ENCODE measurements around the gene TMX2. TPM values are rescaled to one million over a fixed set of nuclear protein-coding genes. Genes with fewer than 3 reads are reported as not detected.

TMX2 gene
- total RNA-seq, 2 experiments from 2014 or later = 49.8 to 54.7 TPM

DNA sequence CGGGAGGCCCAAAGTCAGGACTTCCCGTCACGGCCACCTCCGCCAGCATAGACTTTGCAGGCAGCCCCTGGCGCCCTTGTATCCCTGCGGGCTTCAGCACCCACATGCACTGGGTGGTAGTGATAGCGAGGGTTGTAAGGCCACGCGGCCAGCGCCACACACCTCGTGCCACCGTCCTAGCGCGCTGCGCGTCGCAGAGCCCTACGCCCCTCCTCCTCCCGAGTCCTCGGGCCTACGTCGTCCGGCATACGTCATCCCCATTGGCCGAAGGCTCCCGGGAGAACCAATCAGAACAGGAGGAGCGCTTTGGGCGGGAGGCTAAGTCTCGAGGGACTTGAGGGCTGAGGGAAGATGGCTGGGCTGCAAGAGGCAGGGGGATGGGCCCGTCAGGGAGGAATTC is 40.6 kb downstream of the TMX2 start:
- Mint-ChIP-seq H3K27ac (no peak overlapping the region), H3K4me1 (ENCODE audit: low read depth) (no peaks in the 10 kb centered on the region), H3K9me3 (no peaks in the 10 kb centered on the region), H3K27me3 (ENCODE audit: low read depth) (no peaks in the 10 kb centered on the region), H3K36me3 (ENCODE audit: low read depth) (no peaks in the 10 kb centered on the region), H3K4me3 (no peak overlapping the region)
- DNase-seq = no peak
- intact Hi-C loops (cut with micrococcal nuclease) = no loop called here
- CTCF ChIA-PET = no interaction called here

DNA sequence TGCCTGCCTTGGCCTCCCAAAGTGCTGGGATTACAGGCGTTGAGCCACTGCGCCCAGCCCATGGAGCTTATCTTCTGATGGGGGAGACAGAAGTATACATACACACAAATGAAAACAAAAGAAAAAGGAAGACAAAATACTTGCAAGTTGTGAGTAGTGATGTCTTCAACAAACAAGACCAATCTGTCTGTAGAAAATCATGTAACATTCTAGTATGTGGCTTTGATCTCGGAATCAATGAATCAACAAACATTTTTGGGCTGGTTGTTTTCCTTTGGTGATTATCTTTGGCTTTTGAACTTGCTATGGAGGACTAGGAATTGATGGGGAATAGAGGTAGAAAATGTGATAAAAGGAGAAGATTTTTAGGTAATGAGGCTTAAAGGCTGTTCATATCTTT is 45.8 kb downstream of the TMX2 start:
- no peak overlapping the region for H3K27ac Mint-ChIP-seq

DNA sequence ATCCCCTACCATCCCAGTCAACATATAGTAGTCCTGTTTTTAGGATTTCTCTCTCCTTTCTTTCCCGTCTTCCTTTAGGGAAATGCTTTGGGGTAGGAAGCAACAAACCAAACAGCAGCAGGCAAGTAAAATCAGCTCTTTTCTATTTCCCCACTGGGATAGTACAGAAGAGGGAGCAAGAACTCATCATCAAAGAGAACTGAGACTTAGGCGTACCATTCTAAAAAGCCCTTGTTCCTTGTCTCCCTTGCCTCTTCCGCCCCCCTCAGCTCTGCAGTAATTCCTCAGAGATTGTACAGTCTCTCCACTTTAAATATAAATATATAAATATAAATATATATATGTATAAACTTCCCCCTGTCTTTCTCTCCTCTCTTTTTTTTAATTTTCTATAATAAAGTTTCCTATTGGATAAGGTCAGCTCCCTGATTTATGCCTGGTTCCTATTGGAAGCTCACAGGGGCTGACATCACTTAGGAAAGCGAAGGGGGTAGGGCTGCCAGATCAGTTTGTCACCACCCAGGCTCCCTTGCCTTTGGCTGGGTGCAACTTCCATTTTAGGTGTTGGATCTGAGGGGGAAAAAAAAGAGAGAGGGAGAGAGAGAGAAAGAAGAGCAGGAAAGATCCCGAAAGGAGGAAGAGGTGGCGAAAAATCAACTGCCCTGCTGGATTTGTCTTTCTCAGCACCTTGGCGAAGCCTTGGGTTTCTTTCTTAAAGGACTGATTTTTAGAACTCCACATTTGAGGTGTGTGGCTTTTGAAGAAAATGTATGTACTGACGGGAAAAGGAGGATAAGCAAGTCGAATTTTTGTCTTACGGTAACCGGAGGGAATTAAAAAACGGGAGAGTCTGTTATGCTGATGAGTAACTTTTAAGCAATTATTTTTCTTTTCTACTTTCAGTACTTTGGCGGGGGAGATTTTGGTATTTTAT is 49.2 kb downstream of the TMX2 start, which contains the start of gene CTNND1:
Gene CTNND1, plus strand, starts transcription at position 502 of the 934 bp plus-strand sequence. CDS start 29,677 bp downstream, outside the sequence.
- intact Hi-C loops (cut with micrococcal nuclease) = loop anchor here (1.0 to 5.0 kb wide), 2 partner anchors 20 to 761 kb away; partner anchors contain the start of gene SELENOH
- Mint-ChIP-seq H3K9me3 (no peaks in the 10 kb centered on the region), H3K36me3 (ENCODE audit: low read depth) (peaks cover 3% of the 10 kb centered on the region), H3K27me3 (ENCODE audit: low read depth) (no peaks in the 10 kb centered on the region), H3K4me1 (ENCODE audit: low read depth) (peaks cover 29% of the 10 kb centered on the region), H3K27ac (peak within 1 kb of the TSS; percentile 6), H3K4me3 (peak within 1 kb of the TSS; percentile 74)
- CTCF ChIA-PET = interaction anchor here (0.6 to 1.5 kb wide), 6 partner anchors 8 to 416 kb away, joined by 3 to 11 read pairs (median 3); no protein-coding TSS in a partner anchor
- DNase-seq = peak; percentile 33

More for the DNA sequence above, 45.8 kb downstream of the TMX2 start:
- Mint-ChIP-seq H3K4me1 (ENCODE audit: low read depth) (peaks cover 23% of the 10 kb centered on the region), H3K36me3 (ENCODE audit: low read depth) (peaks cover 3% of the 10 kb centered on the region), H3K9me3 (no peaks in the 10 kb centered on the region), H3K27me3 (ENCODE audit: low read depth) (no peaks in the 10 kb centered on the region), H3K4me3 (no peak overlapping the region)
- DNase-seq = no peak
- intact Hi-C loops (cut with micrococcal nuclease) = no loop called here
- CTCF ChIA-PET = interaction anchor here (0.6 to 1.2 kb wide), 2 partner anchors 42 to 252 kb away, joined by 3 to 11 read pairs; no protein-coding TSS in a partner anchor

DNA sequence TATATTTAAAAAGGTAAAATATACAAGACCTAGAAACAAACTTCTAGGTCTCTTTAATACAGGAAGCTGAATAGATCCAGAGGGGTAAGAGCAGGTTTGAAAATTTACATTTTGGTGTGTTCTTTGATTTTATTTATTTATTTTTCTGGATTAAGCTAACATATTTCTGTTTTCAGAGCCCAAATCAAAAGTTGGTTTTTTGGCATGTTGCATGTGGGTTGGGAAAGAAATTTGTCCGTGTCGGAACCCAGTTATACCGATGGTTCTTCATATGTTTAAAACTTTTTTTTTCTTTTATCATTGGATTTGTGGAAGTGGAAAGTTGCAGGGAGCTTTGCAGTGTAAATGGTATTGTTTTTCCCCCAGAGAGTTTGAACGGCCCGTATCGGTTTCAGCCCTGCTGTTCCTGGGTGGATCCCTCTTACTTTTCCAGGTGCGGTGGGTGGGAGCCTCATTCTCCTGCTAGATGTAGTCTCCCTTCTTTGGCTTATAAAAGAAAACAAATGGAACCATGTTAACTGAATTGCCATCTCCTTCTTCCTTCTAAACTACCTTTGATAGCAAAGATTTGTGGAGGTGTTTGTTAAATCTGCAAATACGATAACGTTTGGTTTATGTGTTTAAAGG is 50.0 kb downstream of the TMX2 start:
- CTCF ChIA-PET = interaction anchor here (0.6 to 2.6 kb wide), 5 partner anchors 38 to 436 kb away, joined by 3 to 15 read pairs (median 3); no protein-coding TSS in a partner anchor
- Mint-ChIP-seq H3K9me3 (no peaks in the 10 kb centered on the region), H3K27me3 (ENCODE audit: low read depth) (no peaks in the 10 kb centered on the region), H3K4me3 (peak overlapping the region; percentile 59), H3K4me1 (ENCODE audit: low read depth) (peaks cover 29% of the 10 kb centered on the region), H3K27ac (no peak overlapping the region), H3K36me3 (ENCODE audit: low read depth) (peaks cover 3% of the 10 kb centered on the region)
- intact Hi-C loops (cut with micrococcal nuclease) = loop anchor here (1.0 to 5.0 kb wide), 2 partner anchors 21 to 760 kb away; partner anchors contain the start of gene SELENOH
- DNase-seq = no peak

DNA sequence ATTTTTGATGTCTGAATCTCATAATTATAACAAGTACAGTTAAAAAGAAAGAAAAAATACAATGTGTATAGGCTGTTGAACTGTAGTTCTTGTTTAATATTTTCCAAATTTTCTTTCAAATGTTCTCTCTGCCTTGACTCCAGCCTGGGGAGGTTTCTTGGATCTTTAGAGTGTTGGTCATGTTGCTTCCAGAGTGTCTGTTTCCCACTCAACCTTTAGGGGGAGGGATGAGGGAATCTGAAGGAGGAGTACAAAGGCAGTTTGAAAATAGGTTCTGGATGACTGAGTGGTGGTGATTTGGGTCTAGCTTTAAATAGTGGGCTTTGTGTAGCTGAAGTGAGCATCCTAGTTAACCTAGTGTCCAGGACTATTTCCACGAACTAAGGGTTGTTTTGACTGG is 51.2 kb downstream of the TMX2 start:
- intact Hi-C loops (cut with micrococcal nuclease) = loop anchor here (5.0 kb wide), 1 partner anchor 759 kb away; no protein-coding TSS in a partner anchor
- Mint-ChIP-seq H3K4me3 (no peak overlapping the region), H3K4me1 (ENCODE audit: low read depth) (peaks cover 29% of the 10 kb centered on the region), H3K27me3 (ENCODE audit: low read depth) (no peaks in the 10 kb centered on the region), H3K27ac (no peak overlapping the region), H3K9me3 (no peaks in the 10 kb centered on the region), H3K36me3 (ENCODE audit: low read depth) (peaks cover 3% of the 10 kb centered on the region)
- DNase-seq = no peak
- CTCF ChIA-PET = interaction anchor here (1.0 to 2.6 kb wide), 2 partner anchors 37 to 112 kb away, joined by 3 to 15 read pairs; no protein-coding TSS in a partner anchor

DNA sequence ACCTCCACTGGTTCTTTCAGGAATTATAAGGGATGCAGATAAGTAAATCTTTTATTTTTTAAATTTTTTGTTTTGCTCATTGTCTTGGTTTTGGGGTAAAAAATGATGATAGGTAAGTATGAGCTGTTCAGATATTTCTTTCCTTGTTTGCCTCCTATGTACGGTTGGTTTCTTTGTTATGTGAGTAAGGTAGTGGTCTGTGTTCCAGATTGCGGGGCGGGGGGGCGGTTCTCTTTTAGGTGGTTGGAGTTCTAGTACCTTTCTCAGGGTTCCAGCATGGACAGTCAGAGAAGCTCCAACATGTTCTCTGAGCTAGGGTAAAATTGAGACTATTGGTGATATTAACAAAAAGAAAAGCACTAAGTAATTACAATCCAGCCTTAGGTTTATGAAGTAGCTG is 51.6 kb downstream of the TMX2 start:
- no peak for DNase-seq
- H3K4me3 Mint-ChIP-seq = no peak overlapping the region
- H3K36me3 Mint-ChIP-seq (ENCODE audit: low read depth) = peaks cover 3% of the 10 kb centered on the region
- no peak overlapping the region for H3K27ac Mint-ChIP-seq
- H3K9me3 Mint-ChIP-seq = no peaks in the 10 kb centered on the region
- intact Hi-C loops (cut with micrococcal nuclease) = loop anchor here (5.0 kb wide), 1 partner anchor 758 kb away; no protein-coding TSS in a partner anchor
- no peaks in the 10 kb centered on the region for H3K27me3 Mint-ChIP-seq (ENCODE audit: low read depth)
- CTCF ChIA-PET = interaction anchor here (0.6 to 2.6 kb wide), 4 partner anchors 18 to 112 kb away, joined by 3 to 15 read pairs (median 4); no protein-coding TSS in a partner anchor
- peaks cover 29% of the 10 kb centered on the region for H3K4me1 Mint-ChIP-seq (ENCODE audit: low read depth)

DNA sequence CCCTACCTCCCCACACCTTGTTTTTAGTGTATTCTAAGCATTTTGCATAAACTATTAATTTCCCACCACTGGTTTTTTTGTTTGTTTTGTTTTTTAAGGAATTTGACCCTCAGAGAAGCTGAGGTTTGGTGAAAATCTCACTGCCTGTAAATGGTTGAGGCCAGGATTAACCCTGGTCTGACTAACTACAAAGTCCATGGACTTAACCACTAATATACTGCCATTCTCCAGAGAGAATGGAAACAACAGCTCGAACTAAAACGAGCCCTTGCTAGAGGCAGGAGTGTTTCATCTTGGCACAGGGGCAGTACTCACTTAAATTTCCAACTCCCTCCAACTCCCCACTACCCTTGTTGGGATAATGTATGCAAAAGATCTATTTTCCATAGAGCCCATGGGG is 52.2 kb downstream of the TMX2 start:
- Mint-ChIP-seq H3K36me3 (ENCODE audit: low read depth) (peaks cover 3% of the 10 kb centered on the region), H3K9me3 (no peaks in the 10 kb centered on the region), H3K27ac (no peak overlapping the region), H3K27me3 (ENCODE audit: low read depth) (no peaks in the 10 kb centered on the region), H3K4me3 (no peak overlapping the region), H3K4me1 (ENCODE audit: low read depth) (peaks cover 25% of the 10 kb centered on the region)
- CTCF ChIA-PET = interaction anchor here (0.6 to 2.6 kb wide), 3 partner anchors 17 to 36 kb away, joined by 3 to 15 read pairs (median 6); no protein-coding TSS in a partner anchor
- intact Hi-C loops (cut with micrococcal nuclease) = loop anchor here (5.0 kb wide), 1 partner anchor 758 kb away; no protein-coding TSS in a partner anchor
- no peak for DNase-seq

DNA sequence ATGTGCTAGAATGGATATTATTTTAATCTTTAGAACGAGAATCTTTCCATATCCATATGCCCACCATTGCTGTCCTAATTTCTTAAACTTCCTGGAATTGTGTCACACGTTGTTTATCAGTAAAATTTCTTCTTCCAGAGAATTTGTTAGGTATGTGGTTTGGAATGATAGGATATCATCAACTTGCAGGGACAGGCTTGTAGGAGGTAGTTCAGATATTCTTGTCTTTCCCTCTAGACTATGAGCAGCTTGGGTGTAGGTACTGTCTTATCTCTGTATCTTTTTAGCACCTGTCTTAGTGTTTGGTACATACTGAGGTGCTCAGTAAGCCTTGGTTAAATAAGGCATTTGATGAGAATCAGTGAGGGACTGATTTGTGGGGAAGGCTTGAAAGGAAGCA is 52.6 kb downstream of the TMX2 start:
- intact Hi-C loops (cut with micrococcal nuclease) = loop anchor here (5.0 kb wide), 1 partner anchor 757 kb away; no protein-coding TSS in a partner anchor
- DNase-seq = no peak
- no peak overlapping the region for H3K4me3 Mint-ChIP-seq
- no peaks in the 10 kb centered on the region for H3K9me3 Mint-ChIP-seq
- CTCF ChIA-PET = interaction anchor here (1.0 to 2.6 kb wide), 2 partner anchors 17 to 36 kb away, joined by 3 to 15 read pairs; no protein-coding TSS in a partner anchor
- no peaks in the 10 kb centered on the region for H3K27me3 Mint-ChIP-seq (ENCODE audit: low read depth)
- H3K4me1 Mint-ChIP-seq (ENCODE audit: low read depth) = peaks cover 21% of the 10 kb centered on the region
- H3K27ac Mint-ChIP-seq = no peak overlapping the region
- peaks cover 2% of the 10 kb centered on the region for H3K36me3 Mint-ChIP-seq (ENCODE audit: low read depth)

DNA sequence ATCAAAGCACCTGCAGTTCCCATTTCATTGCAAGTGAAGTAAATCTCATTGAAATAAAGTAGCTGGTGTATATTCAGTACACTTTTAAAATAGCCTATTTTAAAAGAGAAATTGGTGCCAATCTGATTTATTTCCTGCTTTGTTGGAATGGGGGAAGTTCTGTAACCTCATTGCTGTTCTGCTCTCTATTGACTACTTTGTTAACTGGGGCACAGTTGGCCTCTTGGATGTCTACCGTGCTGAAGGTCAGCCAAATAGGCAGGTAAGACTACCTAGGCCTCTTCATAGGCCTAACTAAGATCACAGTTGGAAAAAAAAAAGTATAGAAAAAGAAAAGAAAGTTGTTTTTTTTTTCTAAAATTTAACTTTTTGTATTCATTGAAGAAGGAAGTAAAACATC is 58.4 kb downstream of the TMX2 start:
- no peak overlapping the region for H3K27ac Mint-ChIP-seq
- no peaks in the 10 kb centered on the region for H3K36me3 Mint-ChIP-seq (ENCODE audit: low read depth)

DNA sequence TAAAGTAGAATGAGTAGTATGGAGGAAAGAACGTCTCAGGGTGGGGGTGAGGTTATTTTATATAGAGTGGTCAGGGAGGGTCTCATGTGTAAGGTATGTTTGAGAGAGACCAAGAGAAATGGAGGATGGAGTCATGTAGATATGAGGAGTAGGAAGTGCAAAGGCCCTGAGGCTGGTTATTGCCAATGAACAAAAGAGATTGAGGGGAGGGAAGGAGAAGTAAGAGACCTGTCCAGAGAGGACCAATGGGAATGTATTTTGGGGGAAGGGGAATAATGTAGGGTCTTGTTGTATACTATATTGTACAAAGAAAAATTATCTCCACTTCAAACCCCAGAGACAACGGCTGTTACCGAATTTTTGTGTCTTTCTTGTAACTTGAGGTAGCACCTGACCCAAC is 59.0 kb downstream of the TMX2 start:
- H3K27me3 Mint-ChIP-seq (ENCODE audit: low read depth) = no peaks in the 10 kb centered on the region
- intact Hi-C loops (cut with micrococcal nuclease) = no loop called here
- DNase-seq = no peak
- H3K9me3 Mint-ChIP-seq = no peaks in the 10 kb centered on the region
- no peaks in the 10 kb centered on the region for H3K36me3 Mint-ChIP-seq (ENCODE audit: low read depth)
- no peaks in the 10 kb centered on the region for H3K4me1 Mint-ChIP-seq (ENCODE audit: low read depth)
- no peak overlapping the region for H3K27ac Mint-ChIP-seq
- CTCF ChIA-PET = interaction anchor here (1.7 kb wide), 1 partner anchor 29 kb away, joined by 6 read pairs; no protein-coding TSS in a partner anchor
- H3K4me3 Mint-ChIP-seq = no peak overlapping the region

More for the DNA sequence above, 58.4 kb downstream of the TMX2 start:
- intact Hi-C loops (cut with micrococcal nuclease) = no loop called here
- H3K27me3 Mint-ChIP-seq (ENCODE audit: low read depth) = no peaks in the 10 kb centered on the region
- H3K4me3 Mint-ChIP-seq = no peak overlapping the region
- DNase-seq = no peak
- no peaks in the 10 kb centered on the region for H3K9me3 Mint-ChIP-seq
- no peaks in the 10 kb centered on the region for H3K4me1 Mint-ChIP-seq (ENCODE audit: low read depth)
- CTCF ChIA-PET = no interaction called here

DNA sequence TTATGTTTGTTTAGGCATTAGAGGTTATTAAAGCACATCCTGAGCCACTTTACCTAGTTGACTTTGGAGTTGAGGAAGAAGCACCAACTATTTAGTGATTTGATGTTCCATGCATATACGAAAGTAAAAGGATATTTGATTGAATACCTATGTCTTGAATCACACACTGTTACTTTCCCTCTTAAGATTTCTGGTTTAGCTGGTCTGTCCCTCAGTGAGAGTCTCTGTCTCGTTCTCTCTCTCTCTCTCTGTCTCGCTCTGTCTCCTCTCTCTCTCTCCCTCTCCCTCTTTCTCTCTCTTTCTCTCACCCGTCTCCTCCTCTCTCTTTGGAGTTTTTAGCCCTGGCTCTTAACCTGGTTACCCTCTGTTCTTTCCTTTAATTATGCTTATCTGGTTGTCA is 60.2 kb downstream of the TMX2 start:
- Mint-ChIP-seq H3K36me3 (ENCODE audit: low read depth) (no peaks in the 10 kb centered on the region), H3K4me1 (ENCODE audit: low read depth) (no peaks in the 10 kb centered on the region), H3K4me3 (no peak overlapping the region), H3K27me3 (ENCODE audit: low read depth) (no peaks in the 10 kb centered on the region), H3K9me3 (no peaks in the 10 kb centered on the region), H3K27ac (no peak overlapping the region)
- intact Hi-C loops (cut with micrococcal nuclease) = no loop called here
- DNase-seq = no peak
- CTCF ChIA-PET = interaction anchor here (1.7 kb wide), 1 partner anchor 28 kb away, joined by 6 read pairs; no protein-coding TSS in a partner anchor
